BE2C (cell line): ENCODE measurements around the gene RPL35A.
"Not testable (repeated sequence)": the region's sequence is repeated elsewhere in the genome, so short reads cannot be mapped to it uniquely, and the experiment has no call there.

Experiments used
- DNase-seq: peaks from one replicate; pipeline ENCODE4 v3.0.0-alpha.2; 2020
- H3K27me3 ChIP-seq: fragments of 250-450 bp; sonication (Bioruptor Pico); 2 replicates; pipeline ENCODE4 v1.5.1; 2020; ENCODE audit warnings: mild to moderate bottlenecking
- H3K36me3 ChIP-seq: fragments of 250-450 bp; sonication (Bioruptor Pico); 2 replicates; pipeline ENCODE4 v1.5.1; 2020; ENCODE audit warnings: mild to moderate bottlenecking
- H3K4me1 ChIP-seq: fragments of 250-450 bp; sonication (Bioruptor Pico); 2 replicates; pipeline ENCODE4 v1.5.1; 2020
- H3K4me3 ChIP-seq: 2 replicates; pipeline ENCODE4 v1.5.1; 2011; ENCODE audit warnings: low read depth, low read length
- H3K9me3 ChIP-seq: fragments of 250-450 bp; sonication (Bioruptor Pico); 2 replicates; pipeline ENCODE4 v1.5.1; 2020
- TF ChIP-seq, protein P1 (sequence below): IDR thresholded peaks from 2 replicates; pipeline ENCODE4 v1.5.1; 2012; ENCODE audit warnings: mild to moderate bottlenecking, low read depth, low read length

RPL35A gene

DNA sequence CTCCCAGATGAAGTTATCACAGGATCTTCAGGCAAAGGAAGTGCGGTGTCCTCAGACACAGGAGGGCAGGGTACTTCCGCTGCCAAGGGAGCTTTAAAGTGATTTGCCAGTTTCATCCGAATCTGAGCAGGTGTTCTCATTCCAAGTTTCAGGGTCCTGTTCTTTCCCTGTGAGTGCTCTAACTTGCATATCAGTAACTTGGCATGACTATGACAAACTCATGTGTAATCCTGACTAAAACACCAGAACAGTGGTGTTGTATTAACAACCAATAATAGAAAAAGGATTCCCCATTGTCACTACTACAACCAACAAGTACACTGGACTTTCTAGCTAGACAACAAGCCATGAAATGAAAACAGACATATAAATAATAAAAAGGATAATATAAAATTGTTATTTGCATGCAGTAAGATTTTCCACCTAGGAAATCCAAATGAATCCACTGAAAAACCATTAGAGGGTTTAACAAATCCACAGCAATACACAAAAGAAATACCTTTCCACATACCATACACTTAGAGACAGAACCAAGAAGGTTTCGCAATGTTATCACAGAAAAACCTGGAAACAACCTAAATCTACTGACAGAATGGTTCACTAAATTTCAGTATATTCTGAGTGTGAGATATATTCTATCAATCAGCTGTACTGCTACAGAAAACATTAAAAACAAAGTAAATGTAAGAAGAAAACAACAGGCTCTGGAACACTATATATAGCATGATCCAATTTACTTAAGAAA, 40.9 kb upstream of the RPL35A start:
- no peaks in the 10 kb centered on the region for H3K27me3 ChIP-seq
- no peaks in the 10 kb centered on the region for H3K9me3 ChIP-seq
- H3K4me3 ChIP-seq: no peak overlapping the region
- DNase-seq: no peak
- no peaks in the 10 kb centered on the region for H3K36me3 ChIP-seq
- TF ChIP-seq, protein P1, sequence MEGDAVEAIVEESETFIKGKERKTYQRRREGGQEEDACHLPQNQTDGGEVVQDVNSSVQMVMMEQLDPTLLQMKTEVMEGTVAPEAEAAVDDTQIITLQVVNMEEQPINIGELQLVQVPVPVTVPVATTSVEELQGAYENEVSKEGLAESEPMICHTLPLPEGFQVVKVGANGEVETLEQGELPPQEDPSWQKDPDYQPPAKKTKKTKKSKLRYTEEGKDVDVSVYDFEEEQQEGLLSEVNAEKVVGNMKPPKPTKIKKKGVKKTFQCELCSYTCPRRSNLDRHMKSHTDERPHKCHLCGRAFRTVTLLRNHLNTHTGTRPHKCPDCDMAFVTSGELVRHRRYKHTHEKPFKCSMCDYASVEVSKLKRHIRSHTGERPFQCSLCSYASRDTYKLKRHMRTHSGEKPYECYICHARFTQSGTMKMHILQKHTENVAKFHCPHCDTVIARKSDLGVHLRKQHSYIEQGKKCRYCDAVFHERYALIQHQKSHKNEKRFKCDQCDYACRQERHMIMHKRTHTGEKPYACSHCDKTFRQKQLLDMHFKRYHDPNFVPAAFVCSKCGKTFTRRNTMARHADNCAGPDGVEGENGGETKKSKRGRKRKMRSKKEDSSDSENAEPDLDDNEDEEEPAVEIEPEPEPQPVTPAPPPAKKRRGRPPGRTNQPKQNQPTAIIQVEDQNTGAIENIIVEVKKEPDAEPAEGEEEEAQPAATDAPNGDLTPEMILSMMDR: no peak
- peaks cover 8% of the 10 kb centered on the region; the same call in 1 of the 2 replicates for H3K4me1 ChIP-seq

DNA sequence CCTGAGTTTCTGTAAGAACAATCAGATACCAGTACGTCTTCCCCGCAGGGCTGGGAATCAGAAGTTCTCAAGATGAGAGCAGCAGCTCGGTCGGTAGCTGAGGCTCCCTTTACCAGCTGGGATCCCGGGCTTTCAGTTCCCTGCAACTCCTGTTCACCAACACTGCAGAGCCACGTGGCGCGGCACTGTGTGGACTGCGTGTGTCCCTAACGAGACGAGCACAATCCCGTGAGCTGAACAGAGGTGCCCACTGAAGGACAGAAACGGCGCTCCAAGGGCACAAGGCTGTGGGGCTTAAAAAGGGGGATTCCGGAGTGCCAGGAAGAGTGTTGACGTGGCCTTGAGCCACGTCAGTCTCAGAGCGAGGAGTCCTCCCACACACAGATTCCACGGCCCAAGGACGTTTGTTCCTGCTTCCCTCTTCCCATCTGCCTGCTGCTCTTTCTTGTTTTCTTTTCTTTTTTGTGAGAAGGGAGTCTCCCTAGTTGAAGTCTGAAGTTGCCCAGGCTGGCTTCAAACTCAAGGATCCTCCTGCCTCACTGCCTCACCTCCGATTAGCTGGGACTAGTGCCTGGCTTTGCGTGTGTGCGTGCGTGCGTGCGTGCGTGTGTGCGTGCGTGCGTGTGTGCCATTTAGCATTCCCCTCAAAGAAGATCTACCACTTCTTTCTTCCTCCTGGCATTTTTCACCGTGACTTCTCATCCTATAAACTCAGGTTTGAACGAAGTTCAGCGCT, 37.1 kb upstream of the RPL35A start:
- H3K4me1 ChIP-seq: no peaks in the 10 kb centered on the region
- no peak overlapping the region for H3K4me3 ChIP-seq
- no peak for DNase-seq
- no peaks in the 10 kb centered on the region for H3K36me3 ChIP-seq
- H3K27me3 ChIP-seq: no peaks in the 10 kb centered on the region; the same call in 1 of the 2 replicates
- TF ChIP-seq, protein P1: no peak
- H3K9me3 ChIP-seq: no peaks in the 10 kb centered on the region; the same call in 1 of the 2 replicates

DNA sequence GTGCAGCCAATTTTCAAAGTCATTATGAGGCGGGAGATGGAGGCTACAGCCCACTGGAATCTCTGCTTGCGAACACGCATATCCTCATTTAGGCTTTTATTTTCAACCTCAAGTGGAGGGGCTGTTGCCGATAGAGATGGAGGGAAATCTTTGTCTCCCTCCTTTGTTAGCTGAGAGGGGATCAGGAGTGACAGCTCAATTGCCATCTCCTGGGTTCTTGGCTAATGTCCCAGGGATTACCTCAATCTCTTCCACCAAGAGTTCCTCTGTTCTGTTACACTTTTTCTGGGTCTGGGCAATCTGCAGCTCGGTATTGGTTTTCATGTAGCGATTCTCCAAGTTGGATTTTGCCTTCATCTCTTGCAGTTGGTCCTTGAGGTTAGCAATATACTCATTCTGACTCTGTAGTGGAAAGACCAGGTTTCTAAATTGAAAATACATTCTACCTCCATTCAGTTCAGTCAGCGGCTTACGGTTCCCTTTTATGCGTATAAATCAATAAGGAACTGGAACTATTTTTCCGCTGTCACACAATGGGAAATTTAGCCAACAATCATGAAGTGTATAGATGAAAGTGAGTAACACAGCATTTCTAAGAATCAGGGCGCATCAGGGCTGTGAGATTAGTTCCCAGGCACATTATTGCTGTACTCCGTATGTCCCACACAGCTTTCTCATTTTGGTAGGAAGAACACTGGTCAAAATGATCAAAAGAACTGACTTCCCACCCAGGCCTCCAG, 36.2 kb upstream of the RPL35A start:
- Histone ChIP-seq H3K9me3 (no peaks in the 10 kb centered on the region; the same call in 1 of the 2 replicates), H3K4me1 (no peaks in the 10 kb centered on the region), H3K36me3 (no peaks in the 10 kb centered on the region), H3K4me3 (no peak overlapping the region), H3K27me3 (no peaks in the 10 kb centered on the region; the same call in 1 of the 2 replicates)
- no peak for DNase-seq
- TF ChIP-seq, protein P1: no peak

DNA sequence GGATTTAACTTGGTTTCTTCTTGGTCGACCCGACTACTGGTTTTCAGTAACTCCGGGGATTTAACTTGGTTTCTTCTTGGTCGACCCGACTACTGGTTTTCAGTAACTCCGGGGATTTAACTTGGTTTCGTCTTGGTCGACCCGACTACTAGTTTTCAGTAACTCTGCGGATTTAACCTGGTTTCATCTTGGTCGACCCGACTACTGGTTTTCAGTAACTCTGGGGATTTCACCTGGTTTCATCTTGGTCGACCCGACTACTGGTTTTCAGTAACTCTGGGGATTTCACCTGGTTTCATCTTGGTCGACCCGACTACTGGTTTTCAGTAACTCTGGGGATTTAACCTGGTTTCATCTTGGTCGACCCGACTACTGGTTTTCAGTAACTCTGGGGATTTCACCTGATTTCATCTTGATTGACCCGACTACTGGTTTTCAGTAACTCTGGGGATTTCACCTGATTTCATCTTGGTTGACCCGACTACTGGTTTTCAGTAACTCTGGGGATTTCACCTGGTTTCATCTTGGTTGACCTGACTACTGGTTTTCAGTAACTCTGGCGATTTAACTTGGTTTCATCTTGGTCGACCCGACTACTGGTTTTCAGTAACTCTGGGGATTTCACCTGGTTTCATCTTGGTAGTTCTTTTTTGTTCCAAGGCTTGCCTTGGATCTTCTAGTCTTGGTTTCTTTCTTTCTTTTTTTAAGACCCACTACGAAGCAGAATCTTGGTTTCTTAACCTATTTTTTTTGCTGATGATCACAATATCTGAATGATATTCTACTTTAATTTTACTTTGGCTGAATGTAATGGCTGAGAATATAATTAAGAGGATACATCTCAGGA, 28.3 kb upstream of the RPL35A start:
- not testable (repeated sequence) for H3K9me3 ChIP-seq, DNase-seq, H3K27me3 ChIP-seq, H3K4me1 ChIP-seq, H3K36me3 ChIP-seq, H3K4me3 ChIP-seq

DNA sequence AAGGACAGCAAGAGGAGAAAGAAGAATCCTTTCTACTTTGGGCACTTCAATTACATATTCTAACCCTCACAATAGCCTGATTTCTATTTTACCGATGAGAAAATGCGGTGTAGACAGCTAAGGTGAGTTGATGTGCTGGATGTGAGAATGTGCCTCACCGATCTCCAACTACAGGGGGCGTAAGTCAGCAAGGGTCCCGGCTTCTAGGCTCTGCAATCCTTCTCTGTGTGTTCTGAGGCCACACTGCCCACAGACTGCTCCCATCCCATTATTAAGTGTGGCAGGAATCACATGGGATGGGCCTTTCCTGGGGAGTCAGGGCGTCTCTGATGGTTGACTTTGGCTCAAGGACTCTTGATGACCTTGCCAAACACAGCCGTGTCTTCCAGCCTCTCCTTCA, 23.6 kb upstream of the RPL35A start:
- H3K36me3 ChIP-seq: no peaks in the 10 kb centered on the region
- TF ChIP-seq, protein P1: peak; percentile 40
- H3K4me3 ChIP-seq: no peak overlapping the region
- no peaks in the 10 kb centered on the region for H3K4me1 ChIP-seq
- H3K27me3 ChIP-seq: no peaks in the 10 kb centered on the region
- H3K9me3 ChIP-seq: no peaks in the 10 kb centered on the region
- DNase-seq: no peak

DNA sequence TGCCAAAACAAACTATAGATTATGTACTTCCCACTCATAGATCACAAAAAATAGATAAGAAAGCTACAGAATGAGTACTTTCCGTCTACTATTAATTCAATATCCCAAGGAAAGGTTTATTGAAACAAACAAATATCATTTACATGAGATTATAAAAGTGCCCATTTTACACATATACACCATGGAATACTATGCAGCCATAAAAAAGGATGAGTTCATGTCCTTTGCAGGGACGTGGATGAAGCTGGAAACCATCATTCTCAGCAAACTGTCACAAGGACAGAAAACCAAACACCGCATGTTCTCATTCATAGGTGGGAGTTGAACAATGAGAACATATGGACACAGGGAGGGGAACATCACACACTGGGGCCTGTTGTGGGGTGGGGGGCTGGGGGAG, 22.4 kb upstream of the RPL35A start:
- not testable (repeated sequence) for H3K4me3 ChIP-seq, H3K4me1 ChIP-seq, DNase-seq, H3K36me3 ChIP-seq, H3K27me3 ChIP-seq, H3K9me3 ChIP-seq
